Right forelimb (tissue), 1 donor: ENCODE data around the gene NGEF.
A peak's percentile ranks its signal among the peaks of the same experiment; 100 is the strongest.
"Not testable (repeated sequence)": the region's sequence is repeated elsewhere in the genome, so short reads cannot be mapped to it uniquely, and the experiment has no call there.

ENCODE experiments used
- DNase-seq: peaks from one replicate; pipeline ENCODE4 v3.0.0-alpha.2; 2018

Gene NGEF, protein sequence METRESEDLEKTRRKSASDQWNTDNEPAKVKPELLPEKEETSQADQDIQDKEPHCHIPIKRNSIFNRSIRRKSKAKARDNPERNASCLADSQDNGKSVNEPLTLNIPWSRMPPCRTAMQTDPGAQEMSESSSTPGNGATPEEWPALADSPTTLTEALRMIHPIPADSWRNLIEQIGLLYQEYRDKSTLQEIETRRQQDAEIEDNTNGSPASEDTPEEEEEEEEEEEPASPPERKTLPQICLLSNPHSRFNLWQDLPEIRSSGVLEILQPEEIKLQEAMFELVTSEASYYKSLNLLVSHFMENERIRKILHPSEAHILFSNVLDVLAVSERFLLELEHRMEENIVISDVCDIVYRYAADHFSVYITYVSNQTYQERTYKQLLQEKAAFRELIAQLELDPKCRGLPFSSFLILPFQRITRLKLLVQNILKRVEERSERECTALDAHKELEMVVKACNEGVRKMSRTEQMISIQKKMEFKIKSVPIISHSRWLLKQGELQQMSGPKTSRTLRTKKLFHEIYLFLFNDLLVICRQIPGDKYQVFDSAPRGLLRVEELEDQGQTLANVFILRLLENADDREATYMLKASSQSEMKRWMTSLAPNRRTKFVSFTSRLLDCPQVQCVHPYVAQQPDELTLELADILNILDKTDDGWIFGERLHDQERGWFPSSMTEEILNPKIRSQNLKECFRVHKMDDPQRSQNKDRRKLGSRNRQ

DNA sequence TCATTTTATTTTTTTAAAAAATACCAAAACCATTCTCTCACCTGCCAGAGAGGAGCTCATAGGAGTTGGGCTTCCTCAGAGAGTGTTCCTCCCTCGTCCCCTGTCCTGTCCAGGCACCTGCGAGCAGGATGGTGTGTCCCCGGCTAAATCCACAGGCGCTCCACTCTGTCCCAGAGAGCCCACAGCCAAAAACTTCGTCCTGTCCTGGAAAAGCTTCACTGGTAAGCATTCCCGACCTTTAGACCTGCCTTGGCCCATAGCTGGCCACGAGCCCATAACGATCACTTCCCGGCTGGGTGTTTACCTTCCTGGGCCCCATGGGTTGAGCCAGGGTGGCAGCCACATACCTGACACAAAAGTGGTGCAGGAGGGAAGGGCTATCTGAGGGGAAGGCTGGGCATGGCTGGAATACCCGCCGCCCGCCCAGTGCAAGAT, at the start of gene NGEF:
Gene NGEF (minus strand): TSS at position 230 of the 435 bp plus-strand sequence. CDS start 38,366 bp downstream, outside the sequence.
- DNase-seq: no peak

DNA sequence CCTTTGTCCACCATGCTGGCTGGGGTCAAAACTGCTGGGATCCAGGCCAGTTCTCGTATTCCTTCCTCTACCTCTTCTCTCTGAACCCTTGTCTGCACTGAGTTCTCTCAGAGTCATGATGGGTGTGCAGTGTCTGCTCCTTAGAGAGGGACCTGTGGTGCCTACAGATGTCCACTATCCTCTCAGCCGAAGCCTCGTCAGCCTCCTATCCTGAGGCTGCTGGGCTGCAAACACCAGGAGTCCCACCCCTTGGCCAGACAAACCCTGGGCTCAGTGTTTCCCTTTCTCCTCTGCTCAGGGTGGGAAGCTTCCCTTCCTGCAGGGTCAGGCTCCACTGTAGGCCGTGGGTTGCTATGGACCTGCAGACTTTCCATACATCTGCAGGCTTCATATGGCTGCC, 49.4 kb upstream of the NGEF start:
- DNase-seq: no peak

DNA sequence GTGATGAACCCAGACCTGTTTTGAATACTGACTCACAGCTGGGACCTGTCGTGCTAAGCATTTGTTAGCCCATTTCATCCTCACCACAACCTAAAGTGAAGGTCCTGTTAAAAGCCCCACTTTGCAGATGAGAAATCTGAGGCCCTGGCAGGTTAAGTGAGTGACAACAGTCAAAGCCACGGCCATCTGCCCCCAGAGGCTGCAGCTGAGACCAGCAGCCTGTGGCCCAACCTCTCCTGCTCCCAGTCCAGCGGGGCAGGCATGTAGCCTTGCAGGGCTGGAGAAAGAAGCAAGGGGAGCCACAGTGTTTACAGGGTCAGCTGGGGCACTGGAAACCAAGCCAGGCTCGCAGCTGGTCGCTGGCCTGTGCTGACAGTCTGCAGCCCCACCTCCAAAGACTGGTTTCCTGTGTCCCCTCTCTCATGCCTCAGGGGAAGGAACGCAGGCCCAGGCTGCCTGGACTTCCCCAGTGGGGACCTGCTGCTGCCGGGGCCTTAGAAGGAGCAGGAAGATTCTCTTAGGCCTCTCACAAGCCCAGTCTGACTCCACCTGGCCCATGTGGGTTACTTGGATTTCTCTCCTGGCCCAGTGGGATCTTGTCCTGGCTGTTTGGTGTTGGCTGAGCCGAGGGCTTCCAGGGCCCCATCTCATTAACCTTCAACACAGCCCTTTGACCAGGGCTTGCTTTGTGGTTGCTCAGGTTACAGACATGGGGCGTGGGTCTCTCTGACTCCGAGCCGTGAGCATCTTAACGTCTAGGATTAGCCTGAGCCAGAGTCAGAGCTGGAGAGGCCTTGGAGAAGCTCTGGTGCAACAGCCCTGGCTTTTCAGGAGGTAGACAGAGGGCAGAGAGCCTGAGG, 48.8 kb upstream of the NGEF start:
- peak; percentile 35 for DNase-seq

- DNase-seq: peak; percentile 25
These were observed 48.0 kb upstream of the NGEF start for GRCh38 chr2:233060980-233061590.

- peak; percentile 41 for DNase-seq
These were observed 47.5 kb upstream of the NGEF start for GRCh38 chr2:233060501-233060979.

GRCh38 chr2:233059797-233060500, 46.9 kb upstream of the NGEF start, which contains the start of gene INPP5D:
TSS of gene INPP5D (plus strand) at chr2:233060342. CDS start at chr2:233060479, 137 bp downstream.
- no peak for DNase-seq

GRCh38 chr2:233059547-233059796, 46.4 kb upstream of the NGEF start:
- no peak for DNase-seq

DNA sequence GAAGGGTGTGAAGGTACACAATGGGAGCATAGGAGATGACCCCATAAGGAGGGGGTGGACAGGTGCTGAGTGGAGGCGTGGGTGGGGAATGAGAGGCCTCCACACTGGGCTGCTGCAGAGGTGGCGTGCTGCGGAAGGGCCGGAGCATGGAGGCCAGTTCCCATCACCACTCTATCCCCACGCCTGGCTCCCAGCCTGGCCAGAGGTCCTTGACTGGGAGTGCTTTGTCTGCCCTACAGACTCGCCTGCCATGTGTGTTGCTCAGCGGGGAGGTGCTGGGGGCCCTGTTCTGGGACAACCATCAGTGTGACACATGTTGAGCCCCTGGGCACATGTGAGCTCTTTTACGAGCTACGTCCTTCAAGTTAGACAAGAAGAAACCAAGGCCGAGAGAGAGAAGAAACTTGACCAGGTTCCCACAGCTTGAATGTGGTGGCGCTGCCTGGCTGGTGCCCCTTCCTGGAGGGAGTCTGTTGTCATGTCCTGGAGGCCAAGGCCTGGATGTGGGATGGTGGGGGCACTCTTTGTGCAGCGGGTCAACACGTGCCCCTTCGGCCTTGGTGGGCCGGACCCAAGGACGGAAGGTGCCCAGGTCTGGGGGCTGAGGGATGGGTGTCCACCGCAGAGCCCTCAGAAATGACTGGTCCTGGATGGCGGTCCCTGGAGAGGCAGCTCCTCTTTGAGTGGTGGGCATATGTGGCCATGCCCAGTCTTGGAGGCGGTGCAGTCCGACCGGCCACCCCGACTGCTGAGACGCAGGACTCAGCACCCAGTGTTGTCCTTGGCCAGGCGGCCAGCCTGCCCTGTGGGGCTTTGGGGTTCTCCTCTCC, 45.9 kb upstream of the NGEF start:
- DNase-seq: no peak

GRCh38 chr2:233056961-233057605, 44.0 kb upstream of the NGEF start:
- DNase-seq: no peak

GRCh38 chr2:233055362-233055761, 42.3 kb upstream of the NGEF start:
- no peak for DNase-seq

DNA sequence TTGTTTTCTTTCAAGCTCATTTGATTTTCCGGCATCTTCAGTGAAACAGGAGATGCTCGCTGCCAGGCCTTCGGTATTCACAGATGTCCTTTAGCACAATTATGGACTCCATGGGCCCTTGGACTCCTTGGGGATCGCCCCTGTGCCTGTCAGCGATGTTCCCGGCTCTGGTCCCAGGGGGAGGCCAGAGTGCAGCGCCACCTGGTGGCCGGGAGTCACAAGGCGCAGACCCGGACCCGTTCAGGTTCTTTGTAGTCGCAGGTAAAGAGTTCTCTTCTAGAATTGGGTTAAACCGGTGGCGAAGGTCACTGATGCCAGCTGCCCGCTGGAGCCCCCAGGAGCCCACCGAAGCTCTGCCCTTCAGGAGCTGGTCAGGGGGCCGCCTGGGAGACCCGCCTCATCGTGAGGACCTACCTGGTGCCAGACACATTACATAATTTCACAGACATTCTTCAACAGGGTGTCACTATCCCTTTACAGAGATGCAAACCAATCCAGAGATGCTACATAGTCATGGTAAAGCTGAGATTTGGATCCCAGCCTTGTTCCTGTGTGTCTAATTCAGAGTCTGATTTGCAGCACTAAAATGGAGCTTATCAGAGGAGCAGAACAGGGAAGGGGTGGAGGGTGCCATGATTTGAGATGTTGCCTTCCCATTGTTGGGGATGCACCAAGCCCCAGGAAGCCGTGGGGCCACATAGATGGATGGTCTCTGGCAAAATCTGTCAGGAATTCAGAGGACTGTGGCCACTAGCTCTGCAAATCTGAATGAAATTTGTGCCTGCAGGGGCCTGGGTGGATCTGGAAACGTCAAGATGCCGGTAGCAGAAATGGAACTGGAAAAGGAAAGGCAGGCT, 41.1 kb upstream of the NGEF start:
- DNase-seq: peak; percentile 61

GRCh38 chr2:233052517-233052916, 39.5 kb upstream of the NGEF start:
- DNase-seq: not testable (repeated sequence)

DNA sequence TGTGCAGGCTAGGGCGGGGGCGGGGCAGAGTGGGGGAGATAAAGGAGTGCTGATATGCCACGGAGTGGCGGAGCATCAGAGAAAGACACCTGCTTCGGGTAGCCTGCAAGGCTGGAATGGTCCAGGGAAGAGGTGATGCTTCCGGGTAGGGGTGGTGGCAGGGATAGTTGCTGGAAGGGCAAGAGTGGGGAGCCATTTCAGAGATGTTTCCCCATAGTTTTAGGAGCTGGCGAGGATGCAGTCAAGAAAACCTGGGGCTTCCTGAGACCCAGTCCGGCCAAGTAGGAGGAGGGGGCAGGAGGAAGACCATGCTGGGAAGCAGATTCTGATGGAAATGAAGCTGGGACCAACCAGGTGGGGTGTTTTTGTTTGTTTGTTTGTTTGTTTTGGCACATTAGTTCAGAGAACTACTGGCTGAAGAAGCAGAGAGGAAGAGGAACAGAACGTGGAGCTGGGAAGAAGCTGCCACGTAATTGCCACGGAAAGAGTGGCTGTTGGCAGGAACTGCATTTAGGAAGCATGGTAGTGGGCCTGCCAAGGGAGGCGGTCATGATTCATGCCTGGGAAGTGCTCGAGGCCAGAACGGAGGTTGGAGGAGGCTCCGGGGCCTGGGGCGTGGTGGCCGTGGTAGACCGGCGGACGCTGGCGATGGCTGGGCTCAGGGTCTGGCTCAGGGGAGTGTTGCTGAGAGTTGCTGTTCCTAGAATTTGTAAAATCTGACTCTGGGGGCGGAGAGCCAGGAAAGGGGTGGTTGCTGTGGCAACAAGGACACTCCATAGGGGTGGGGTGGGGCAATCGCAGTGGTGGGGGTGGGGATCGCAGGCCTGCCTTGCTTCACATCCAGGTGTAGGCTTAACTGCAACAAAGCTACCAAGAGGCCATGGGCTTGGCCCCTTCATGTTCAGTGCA, 38.4 kb upstream of the NGEF start:
- DNase-seq: peak; percentile 74

DNA sequence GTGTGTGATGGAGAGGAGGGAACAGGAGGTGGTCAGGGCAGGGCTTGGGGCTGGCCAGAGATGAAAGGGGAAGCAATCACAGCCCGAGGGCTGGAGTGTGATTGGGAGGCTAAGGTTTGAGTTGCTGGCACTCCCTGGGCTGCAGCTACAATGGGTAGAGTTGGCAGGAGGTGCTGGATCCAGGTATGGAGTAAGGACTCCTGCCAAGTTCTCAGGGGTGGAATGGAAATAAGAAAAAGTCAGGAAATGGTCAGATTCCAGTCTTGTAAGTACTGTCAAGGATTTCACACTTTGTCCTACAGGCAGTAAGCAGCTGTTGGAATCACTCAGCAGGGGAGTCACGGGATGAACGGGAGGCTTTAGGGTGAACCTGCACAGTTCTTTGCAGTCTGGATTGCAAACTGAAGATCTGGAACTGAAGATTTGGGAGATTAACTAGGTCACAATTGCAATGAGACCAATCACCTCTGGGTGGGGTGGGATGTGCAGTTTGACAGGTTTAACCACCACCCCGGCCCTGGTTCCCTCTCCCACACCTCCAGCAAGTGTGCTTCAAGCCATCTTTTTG, 36.2 kb upstream of the NGEF start:
- no peak for DNase-seq

DNA sequence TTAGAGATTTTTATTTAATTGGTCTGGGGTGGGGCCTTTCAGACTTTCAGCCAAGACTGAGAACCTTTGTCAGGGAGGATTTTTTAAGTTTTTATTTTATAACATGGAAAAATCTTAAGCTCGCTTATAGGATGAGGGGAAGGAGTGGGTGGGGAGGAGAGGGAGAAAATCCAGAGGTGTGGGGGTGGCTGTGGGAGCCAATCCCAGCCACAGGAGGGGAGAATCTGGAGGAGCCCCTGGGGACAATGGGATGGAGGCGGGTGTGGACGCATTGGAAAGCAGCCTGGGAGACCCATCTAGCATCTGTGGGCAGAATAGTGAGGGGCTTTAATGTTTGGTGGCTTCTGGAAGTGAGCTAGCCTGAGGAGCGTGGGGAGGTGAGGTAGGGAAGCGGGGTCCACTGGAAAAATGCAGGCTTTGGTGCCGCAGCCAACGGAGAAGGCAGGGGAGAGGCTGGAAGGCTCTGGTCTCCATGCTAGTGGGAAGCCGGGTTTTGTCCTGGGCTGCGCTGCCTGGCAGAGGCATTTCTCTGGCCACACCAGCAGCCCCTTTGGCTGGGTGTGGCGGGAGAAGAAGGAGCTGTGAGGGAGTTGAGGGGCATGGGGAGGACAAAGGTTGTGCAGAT, 35.6 kb upstream of the NGEF start:
- DNase-seq: no peak

- no peak for DNase-seq
These were observed 34.6 kb upstream of the NGEF start for GRCh38 chr2:233047667-233048066.

DNA sequence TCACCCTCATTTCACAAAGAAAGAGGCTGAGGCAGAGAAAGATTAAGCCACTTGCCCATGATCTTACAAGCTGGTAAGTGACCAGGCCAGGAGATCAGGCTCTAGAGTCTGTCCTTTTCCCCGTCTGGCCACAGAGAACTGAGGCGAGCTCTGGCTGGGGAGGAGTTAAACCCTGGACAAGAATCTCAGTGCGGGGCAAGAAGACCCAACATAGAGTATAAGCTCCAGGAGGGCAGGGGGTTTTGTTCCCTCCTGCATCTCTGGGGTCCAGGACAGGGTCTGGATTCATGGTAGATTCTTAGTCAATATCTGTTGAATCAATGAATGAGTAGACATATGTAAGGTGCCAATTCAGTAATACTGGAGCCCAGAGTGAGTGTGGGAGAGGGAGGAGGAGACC, 34.1 kb upstream of the NGEF start:
- DNase-seq: no peak
